HUES64 (cell line): ENCODE data around the gene TEX2.

ENCODE experiments used
- H3K27ac ChIP-seq: 2 replicates; pipeline ENCODE4 v1.7.0; 2013; ENCODE audit warnings: low read depth, low read length, inconsistent platforms
- H3K27me3 ChIP-seq: 2 replicates; pipeline ENCODE4 v1.6.1; 2013; ENCODE audit warnings: mild to moderate bottlenecking, low read length; ENCODE audit not compliant: insufficient read depth
- H3K36me3 ChIP-seq: 2 replicates; pipeline ENCODE4 v1.6.1; 2013; ENCODE audit warnings: mild to moderate bottlenecking, low read length; ENCODE audit not compliant: insufficient read depth
- H3K4me1 ChIP-seq: 2 replicates; pipeline ENCODE4 v1.6.1; 2013; ENCODE audit warnings: mild to moderate bottlenecking, low read length, moderate library complexity; ENCODE audit not compliant: insufficient read depth
- H3K4me3 ChIP-seq: 2 replicates; pipeline ENCODE4 v1.5.1; 2013; ENCODE audit warnings: mild to moderate bottlenecking, low read length, moderate library complexity
- H3K9ac ChIP-seq: 2 replicates; pipeline ENCODE4 v1.6.1; 2013; ENCODE audit warnings: mild to moderate bottlenecking, low read depth, low read length
- H3K9me3 ChIP-seq: 2 replicates; pipeline ENCODE4 v1.6.1; 2013; ENCODE audit warnings: low read depth, low read length; ENCODE audit not compliant: insufficient read depth
- WGBS: fragments of 150-250, 120-280 bp; methylation state at CpG from one replicate; pipeline ENCODE4 v1.1.7; 2013; ENCODE audit warnings: missing lambda C conversion rate; 5-methylcytosine and 5-hydroxymethylcytosine counted together

Gene TEX2

DNA sequence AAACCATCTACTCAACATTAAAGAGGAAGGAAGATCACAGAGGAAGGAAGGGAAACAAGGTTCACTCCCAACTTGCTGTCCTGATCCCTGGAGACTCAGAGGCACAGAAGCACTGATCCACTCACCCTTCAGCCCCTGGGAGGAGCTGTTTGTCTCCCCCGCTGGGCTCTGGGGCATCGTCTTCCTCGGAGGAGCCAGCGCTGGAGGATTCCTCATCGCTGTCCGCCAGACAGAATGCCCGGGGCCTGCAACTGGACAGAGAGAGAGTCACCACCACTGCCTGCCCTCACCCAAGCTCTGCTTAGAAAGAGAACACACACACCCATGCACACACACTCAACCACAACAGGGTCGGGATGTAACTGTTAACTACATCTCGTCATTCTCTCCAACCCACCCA is 108.3 kb downstream of the TEX2 start:
- H3K9ac ChIP-seq, result no peak overlapping the region
- no peak overlapping the region for H3K4me3 ChIP-seq
- H3K27ac ChIP-seq, result no peak overlapping the region
- peaks cover 12% of the 10 kb centered on the region; the same call in 1 of the 2 replicates for H3K36me3 ChIP-seq
- H3K9me3 ChIP-seq, result no peaks in the 10 kb centered on the region
- no peaks in the 10 kb centered on the region for H3K27me3 ChIP-seq
- WGBS, result 75% methylated on average over 9 of the region's 9 CpGs
- peaks cover 10% of the 10 kb centered on the region for H3K4me1 ChIP-seq

DNA sequence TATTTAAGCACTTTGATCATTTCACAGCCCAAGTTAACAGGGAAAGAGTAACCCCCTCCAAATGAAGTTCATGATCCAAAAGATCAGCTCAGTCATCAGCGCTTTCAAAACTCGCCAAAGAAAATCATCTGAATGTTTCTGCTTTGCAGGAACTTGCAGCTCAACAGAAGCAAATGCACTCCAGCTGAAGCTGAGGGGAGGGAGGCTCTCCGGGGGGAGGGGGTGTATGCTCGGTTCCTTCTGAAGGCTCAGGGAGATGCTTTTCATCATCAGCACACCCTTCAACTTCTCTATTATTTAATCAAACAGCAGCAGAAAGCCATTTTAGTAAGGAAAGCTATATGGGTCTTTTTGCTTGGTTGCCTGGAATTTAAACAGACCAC is 108.8 kb downstream of the TEX2 start:
- no peaks in the 10 kb centered on the region for H3K27me3 ChIP-seq
- WGBS, result 85% methylated on average over 3 of the region's 4 CpGs
- H3K9me3 ChIP-seq, result no peaks in the 10 kb centered on the region
- peaks cover 12% of the 10 kb centered on the region; the same call in 1 of the 2 replicates for H3K36me3 ChIP-seq
- H3K4me1 ChIP-seq, result peaks cover 10% of the 10 kb centered on the region
- no peak overlapping the region for H3K9ac ChIP-seq
- no peak overlapping the region for H3K27ac ChIP-seq
- no peak overlapping the region for H3K4me3 ChIP-seq

DNA sequence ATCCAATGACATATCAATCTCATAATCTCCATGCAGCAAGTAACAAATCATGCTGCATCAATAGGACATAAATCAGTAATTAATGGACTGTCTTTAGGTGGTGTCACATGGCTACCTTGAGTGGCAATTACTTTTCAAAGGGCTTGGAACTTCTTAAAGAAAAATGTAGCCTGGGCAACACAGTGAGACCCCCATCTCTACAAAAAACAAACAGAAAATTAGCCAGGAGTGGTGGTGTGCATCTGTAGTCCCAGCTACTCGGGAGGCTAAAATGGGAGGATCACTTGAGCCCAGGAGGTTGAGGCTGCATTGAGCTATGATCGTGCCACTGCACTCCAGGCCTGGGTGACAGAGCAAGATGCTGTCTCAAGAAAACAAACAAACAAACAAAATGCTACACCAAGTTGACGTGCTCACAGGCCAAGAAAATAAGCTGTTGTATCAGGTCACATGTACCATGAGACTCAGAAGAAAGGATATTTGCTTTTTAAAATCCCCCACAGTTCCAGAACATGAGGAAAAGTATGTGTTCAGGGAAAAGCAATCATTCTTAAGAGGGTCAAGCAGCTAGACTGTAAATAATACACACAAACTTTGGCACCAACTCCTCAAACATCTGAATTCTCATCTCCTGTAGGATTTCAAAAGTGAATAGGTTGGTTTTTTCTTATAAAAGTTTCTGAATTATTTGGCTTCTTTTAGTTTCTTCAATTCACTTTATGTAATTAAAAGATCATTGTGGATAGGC is 109.3 kb downstream of the TEX2 start:
- Histone ChIP-seq H3K4me3 (no peak overlapping the region), H3K9ac (no peak overlapping the region), H3K27ac (no peak overlapping the region), H3K27me3 (no peaks in the 10 kb centered on the region), H3K4me1 (peaks cover 10% of the 10 kb centered on the region), H3K36me3 (peaks cover 12% of the 10 kb centered on the region; the same call in 1 of the 2 replicates), H3K9me3 (no peaks in the 10 kb centered on the region)
- 95% methylated on average over 3 of the region's 3 CpGs for WGBS

DNA sequence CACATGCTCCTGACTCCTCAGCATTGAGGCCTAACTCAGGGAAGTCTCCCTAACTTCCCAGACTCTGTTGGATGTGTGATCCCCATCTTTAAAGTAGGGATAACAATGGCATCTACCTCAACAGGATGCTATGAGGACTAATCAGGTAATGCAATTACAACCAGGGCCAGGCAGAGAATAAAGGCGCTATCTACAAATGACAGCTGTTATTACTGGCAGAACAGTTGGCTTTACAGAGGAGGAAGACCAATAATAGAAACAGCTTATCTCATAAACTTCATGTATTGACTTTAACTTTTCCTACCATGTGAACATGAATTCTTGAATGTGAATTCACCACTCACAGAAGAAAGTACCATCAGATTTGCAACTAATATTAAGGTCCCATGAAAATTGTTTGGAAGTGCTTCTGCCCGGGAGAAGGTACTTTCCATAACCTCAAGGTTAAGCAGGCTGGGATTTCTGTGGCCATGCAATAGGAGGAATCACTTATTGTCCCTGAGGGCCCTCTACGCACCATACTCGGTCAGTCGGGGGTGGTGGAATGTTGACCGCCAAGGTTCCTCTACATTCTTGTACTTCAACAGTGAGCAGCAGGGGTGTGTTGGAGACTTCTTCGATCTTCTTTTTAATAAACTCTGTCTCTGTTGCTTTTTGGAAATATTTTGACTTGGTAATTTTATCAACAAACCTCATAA is 110.5 kb downstream of the TEX2 start:
- H3K9me3 ChIP-seq, result no peaks in the 10 kb centered on the region
- H3K9ac ChIP-seq, result no peak overlapping the region
- H3K27me3 ChIP-seq, result no peaks in the 10 kb centered on the region
- no peak overlapping the region for H3K4me3 ChIP-seq
- 97% methylated on average over 6 of the region's 7 CpGs for WGBS
- H3K4me1 ChIP-seq, result peaks cover 4% of the 10 kb centered on the region; the same call in 1 of the 2 replicates
- no peak overlapping the region for H3K27ac ChIP-seq
- H3K36me3 ChIP-seq, result peaks cover 12% of the 10 kb centered on the region; the same call in 1 of the 2 replicates

DNA sequence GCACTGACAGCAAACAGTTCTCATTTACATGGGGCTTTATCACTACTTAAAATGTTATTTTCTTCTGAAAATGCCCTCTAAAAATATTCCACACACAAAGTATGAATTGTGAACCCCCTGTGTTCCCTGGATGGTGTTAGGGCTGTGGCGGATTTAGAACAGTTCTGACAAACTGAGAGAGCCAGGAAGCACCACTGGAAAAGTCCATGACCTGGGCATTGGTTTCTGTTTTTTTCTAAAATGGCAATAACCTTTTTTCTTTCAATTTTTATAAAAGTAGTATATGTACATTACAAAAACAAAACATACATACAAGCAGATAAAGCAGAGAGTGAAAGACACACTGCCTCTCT is 112.1 kb downstream of the TEX2 start:
- 92% methylated on average over 1 of the region's 1 CpG for WGBS
- no peak overlapping the region for H3K9ac ChIP-seq
- no peak overlapping the region for H3K27ac ChIP-seq

DNA sequence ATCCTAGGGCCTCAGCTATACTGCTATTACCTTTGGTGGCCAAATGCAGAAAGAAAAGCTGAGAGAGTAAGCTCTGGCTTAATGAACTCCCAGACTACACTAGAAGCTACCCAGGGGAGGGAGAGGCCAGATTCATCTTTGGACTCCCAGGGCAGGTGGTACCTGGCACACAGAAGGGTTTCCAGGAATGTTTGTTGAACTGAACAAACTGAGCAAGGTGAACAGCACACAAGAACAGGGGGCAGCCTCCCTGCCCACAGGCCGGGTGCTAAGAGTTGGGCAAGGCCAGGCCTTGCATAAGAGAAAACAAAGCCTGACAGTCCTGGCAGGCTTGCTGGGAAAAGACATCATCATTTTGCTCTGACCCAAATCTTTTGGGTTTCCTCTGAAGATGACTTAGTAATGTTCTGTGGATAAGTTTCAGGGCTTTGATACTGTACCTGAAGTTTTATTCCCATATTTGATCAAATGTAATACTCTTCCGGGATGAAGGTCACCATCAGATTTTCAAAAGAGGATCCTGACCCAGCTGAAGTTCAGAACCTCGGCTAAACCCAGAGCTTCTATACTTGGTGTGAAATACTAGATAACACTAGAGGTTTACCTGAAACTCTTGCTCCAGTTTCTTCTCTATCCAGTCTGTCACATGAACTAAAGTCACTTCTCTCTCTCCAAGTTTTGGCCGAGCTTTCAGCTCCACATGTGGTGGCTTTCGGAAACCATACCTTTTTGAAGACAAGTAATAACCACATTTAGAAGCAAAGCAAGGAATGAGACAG is 112.6 kb downstream of the TEX2 start:
- no peak overlapping the region for H3K4me3 ChIP-seq
- H3K4me1 ChIP-seq, result peaks cover 8% of the 10 kb centered on the region; the same call in 1 of the 2 replicates
- H3K9me3 ChIP-seq, result no peaks in the 10 kb centered on the region
- peaks cover 25% of the 10 kb centered on the region for H3K36me3 ChIP-seq
- H3K9ac ChIP-seq, result no peak overlapping the region
- 95% methylated on average over 5 of the region's 5 CpGs for WGBS
- H3K27me3 ChIP-seq, result no peaks in the 10 kb centered on the region
- no peak overlapping the region for H3K27ac ChIP-seq

More for the DNA sequence above, 112.1 kb downstream of the TEX2 start:
- Histone ChIP-seq H3K4me1 (peaks cover 8% of the 10 kb centered on the region; the same call in 1 of the 2 replicates), H3K4me3 (no peak overlapping the region), H3K27me3 (no peaks in the 10 kb centered on the region), H3K9me3 (no peaks in the 10 kb centered on the region), H3K36me3 (peaks cover 25% of the 10 kb centered on the region)

- H3K4me1 ChIP-seq, result peaks cover 8% of the 10 kb centered on the region; the same call in 1 of the 2 replicates
- no peak overlapping the region for H3K9ac ChIP-seq
- H3K36me3 ChIP-seq, result peaks cover 25% of the 10 kb centered on the region
- no peaks in the 10 kb centered on the region for H3K27me3 ChIP-seq
- H3K4me3 ChIP-seq, result no peak overlapping the region
- WGBS, result 98% methylated on average over 3 of the region's 6 CpGs
- no peaks in the 10 kb centered on the region for H3K9me3 ChIP-seq
- no peak overlapping the region for H3K27ac ChIP-seq
These were observed 113.9 kb downstream of the TEX2 start for GRCh38 chr17:64149196-64149595.

- Histone ChIP-seq H3K36me3 (peaks cover 25% of the 10 kb centered on the region), H3K4me3 (no peak overlapping the region), H3K27me3 (no peaks in the 10 kb centered on the region), H3K4me1 (peaks cover 8% of the 10 kb centered on the region; the same call in 1 of the 2 replicates), H3K9ac (no peak overlapping the region), H3K9me3 (no peaks in the 10 kb centered on the region), H3K27ac (peak overlapping the region; percentile 97; the same call in 1 of the 2 replicates)
- WGBS, result 91% methylated on average over 4 of the region's 4 CpGs
These were observed 114.4 kb downstream of the TEX2 start for GRCh38 chr17:64148699-64149098.

DNA sequence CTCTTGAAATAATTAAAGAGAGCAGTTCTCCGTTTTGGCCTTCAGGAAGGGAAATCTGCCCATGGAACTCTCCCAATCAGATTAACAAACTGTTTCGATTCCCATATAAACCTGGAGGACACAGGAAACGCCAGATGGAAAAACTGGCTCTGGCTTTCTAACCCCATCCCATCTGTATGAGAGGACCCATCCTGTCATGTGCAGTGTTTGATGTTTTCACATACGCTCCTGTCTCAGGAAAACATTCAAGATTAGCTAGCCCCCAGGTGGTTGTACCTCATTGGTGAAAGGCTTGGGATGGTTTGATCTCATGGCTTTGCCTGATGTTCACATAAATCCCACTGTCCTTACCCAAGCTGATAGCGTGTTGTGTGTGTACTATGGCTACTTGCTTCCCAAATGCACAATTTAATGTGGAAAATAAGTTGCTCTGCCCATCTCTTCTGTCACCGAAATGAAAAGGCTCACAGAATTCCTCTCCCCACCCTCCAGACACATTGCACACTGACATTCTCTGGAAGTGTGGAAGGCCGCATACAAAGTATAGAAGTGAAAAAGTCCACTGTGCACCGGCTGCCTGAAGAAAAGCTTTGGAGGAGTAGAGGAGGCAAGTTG is 114.9 kb downstream of the TEX2 start:
- Histone ChIP-seq H3K36me3 (peaks cover 25% of the 10 kb centered on the region), H3K4me1 (peaks cover 8% of the 10 kb centered on the region; the same call in 1 of the 2 replicates), H3K27me3 (no peaks in the 10 kb centered on the region), H3K9ac (peak overlapping the region; percentile 99; the same call in 1 of the 2 replicates), H3K27ac (peak overlapping the region; percentile 97; the same call in 1 of the 2 replicates), H3K9me3 (no peaks in the 10 kb centered on the region), H3K4me3 (no peak overlapping the region)
- 83% methylated on average over 7 of the region's 8 CpGs for WGBS

- Histone ChIP-seq H3K9ac (peak overlapping the region; percentile 99), H3K4me3 (peak overlapping the region; percentile 79), H3K4me1 (peaks cover 8% of the 10 kb centered on the region; the same call in 1 of the 2 replicates), H3K36me3 (peaks cover 20% of the 10 kb centered on the region), H3K27me3 (no peaks in the 10 kb centered on the region), H3K27ac (peak overlapping the region; percentile 97), H3K9me3 (no peaks in the 10 kb centered on the region)
- WGBS, result 50% methylated on average over 14 of the region's 15 CpGs
These were observed 115.7 kb downstream of the TEX2 start for GRCh38 chr17:64147110-64148016.
